Smooth muscle cell (in vitro differentiated cells): ENCODE results near the gene WDR82. TPM values are rescaled to one million over a fixed set of nuclear protein-coding genes. Genes with fewer than 3 reads are reported as not detected.

Experiments
- DNase-seq: peaks from one replicate; lab custom pipeline; 2025; ENCODE audit not compliant: unreplicated experiment; lab: John Stamatoyannopoulos, UW
- H2AFZ ChIP-seq: fragments of 200-600 bp; sonication (generic); 2 replicates; pipeline ENCODE4 v1.6.0; 2016; ENCODE audit warnings: antibody characterized with exemption, low read depth, mild to moderate bottlenecking
- H3F3A ChIP-seq: fragments of 200-600 bp; sonication (generic); 2 replicates; pipeline ENCODE4 v1.6.0; 2017; ENCODE audit warnings: antibody characterized with exemption, low read depth
- H3K27ac ChIP-seq: fragments of 200-600 bp; sonication (generic); 2 replicates; pipeline ENCODE4 v1.5.1; 2016; ENCODE audit warnings: low read depth, mild to moderate bottlenecking
- H3K27me3 ChIP-seq: fragments of 200-600 bp; sonication (generic); 2 replicates; pipeline ENCODE4 v1.6.1; 2016; ENCODE audit warnings: low read depth, mild to moderate bottlenecking
- H3K36me3 ChIP-seq: fragments of 200-600 bp; sonication (generic); 2 replicates; pipeline ENCODE4 v1.5.1; 2016; ENCODE audit warnings: low read depth
- H3K4me1 ChIP-seq: fragments of 200-600 bp; sonication (generic); 2 replicates; pipeline ENCODE4 v1.5.1; 2016; ENCODE audit warnings: low read depth
- H3K4me2 ChIP-seq: fragments of 200-600 bp; sonication (generic); 2 replicates; pipeline ENCODE4 v1.6.0; 2016; ENCODE audit warnings: mild to moderate bottlenecking
- H3K4me3 ChIP-seq: fragments of 200-600 bp; sonication (generic); 2 replicates; pipeline ENCODE4 v1.5.1; 2016; ENCODE audit warnings: mild to moderate bottlenecking
- H3K79me2 ChIP-seq: fragments of 200-600 bp; sonication (generic); 2 replicates; pipeline ENCODE4 v1.6.0; 2016; ENCODE audit warnings: low read depth, mild to moderate bottlenecking
- H3K9ac ChIP-seq: fragments of 200-600 bp; sonication (generic); 2 replicates; pipeline ENCODE4 v1.6.0; 2016; ENCODE audit warnings: low read depth
- H3K9me3 ChIP-seq: fragments of 200-600 bp; sonication (generic); replicated peaks from 2 replicates; pipeline ENCODE4 v1.5.1; 2016; ENCODE audit warnings: low read depth
- H4K20me1 ChIP-seq: fragments of 200-600 bp; sonication (generic); 2 replicates; pipeline ENCODE4 v1.6.0; 2016; ENCODE audit warnings: low read depth
- whole genome bisulfite sequencing: methylation state at CpG from one replicate; pipeline ENCODE4 v1.1.7; 2016; ENCODE audit warnings: low lambda C conversion rate; 5-methylcytosine and 5-hydroxymethylcytosine counted together
- polyA plus RNA-seq: library from polyadenylated mRNA; unstranded; fragments of >200 nt; fragmentation: Nextera tagmentation; extraction: Ambion mirVana; gene quantifications from 2 replicates; pipeline ENCODE4 v1.2.1, GENCODE V29; 2016
- total RNA-seq: library from RNA; depleted of rRNA; stranded (reverse); fragments of >200 nt; gene quantifications from 2 replicates; pipeline ENCODE4 v1.2.3, GENCODE V29; 2014
- TF ChIP-seq, protein P1 (sequence below): fragments of 200-600 bp; sonication (generic); IDR thresholded peaks from 2 replicates; pipeline ENCODE4 v1.5.1; 2017; ENCODE audit warnings: borderline replicate concordance, mild to moderate bottlenecking, antibody characterized with exemption; ENCODE audit not compliant: insufficient read depth, poor library complexity, severe bottlenecking

WDR82 gene
- total and polyA plus RNA-seq, 2 experiments from 2014 or later: 26.1 to 48.3 TPM

DNA sequence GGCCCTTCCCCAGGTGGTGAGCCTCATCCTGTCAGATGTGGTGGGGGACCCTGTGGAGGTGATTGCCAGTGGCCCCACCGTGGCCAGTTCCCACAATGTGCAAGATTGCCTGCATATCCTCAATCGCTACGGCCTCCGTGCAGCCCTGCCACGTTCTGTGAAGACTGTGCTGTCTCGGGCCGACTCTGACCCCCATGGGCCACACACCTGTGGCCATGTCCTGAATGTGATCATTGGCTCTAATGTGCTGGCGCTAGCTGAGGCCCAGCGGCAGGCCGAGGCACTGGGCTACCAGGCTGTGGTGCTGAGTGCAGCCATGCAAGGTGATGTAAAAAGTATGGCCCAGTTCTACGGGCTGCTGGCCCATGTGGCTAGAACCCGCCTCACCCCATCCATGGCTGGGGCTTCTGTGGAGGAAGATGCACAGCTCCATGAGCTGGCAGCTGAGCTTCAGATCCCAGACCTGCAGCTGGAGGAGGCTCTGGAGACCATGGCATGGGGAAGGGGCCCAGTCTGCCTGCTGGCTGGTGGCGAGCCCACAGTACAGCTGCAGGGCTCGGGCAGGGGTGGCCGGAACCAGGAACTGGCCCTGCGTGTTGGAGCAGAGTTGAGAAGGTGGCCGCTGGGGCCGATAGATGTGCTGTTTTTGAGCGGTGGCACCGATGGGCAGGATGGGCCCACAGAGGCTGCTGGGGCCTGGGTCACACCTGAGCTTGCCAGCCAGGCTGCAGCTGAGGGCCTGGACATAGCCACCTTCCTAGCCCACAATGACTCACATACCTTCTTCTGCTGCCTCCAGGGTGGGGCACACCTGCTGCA is 14.0 kb upstream of the WDR82 start:
- H3K79me2 ChIP-seq: peaks cover 10% of the 10 kb centered on the region

DNA sequence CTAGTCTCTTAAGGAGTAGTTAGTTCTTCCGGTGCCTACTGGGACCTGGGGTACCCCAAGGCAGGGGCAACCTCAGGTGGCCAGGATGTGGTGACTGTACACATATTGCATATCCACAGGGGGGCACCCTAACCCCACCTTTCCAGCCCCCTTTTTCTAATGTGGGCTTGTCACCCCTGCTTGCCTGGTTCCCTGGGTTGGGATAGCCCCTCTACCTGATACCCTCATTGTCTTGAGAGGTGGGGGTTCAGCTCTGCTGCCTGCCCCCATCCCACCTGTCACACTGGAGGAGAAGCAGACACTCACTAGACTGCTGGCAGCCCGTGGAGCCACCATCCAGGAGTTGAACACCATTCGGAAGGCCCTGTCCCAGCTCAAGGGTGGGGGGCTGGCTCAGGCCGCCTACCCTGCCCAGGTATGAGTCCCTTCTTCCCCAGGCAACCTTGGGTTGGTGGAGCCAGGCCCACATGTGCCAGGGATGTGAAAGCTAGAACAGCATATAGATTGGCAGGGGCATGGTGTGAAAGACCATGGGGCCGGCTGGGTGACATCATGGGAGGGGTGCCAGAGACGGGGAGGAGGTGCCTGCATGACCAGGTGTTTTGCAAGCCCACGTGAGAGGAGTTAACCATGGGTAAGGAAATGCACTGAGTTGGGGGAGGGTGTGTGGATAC is 13.2 kb upstream of the WDR82 start:
- Histone ChIP-seq H3K4me1 (peaks cover 11% of the 10 kb centered on the region), H3K9me3 (no peaks in the 10 kb centered on the region), H4K20me1 (no peaks in the 10 kb centered on the region), H2AFZ (no peak overlapping the region), H3K4me2 (no peak overlapping the region), H3F3A (no peaks in the 10 kb centered on the region), H3K36me3 (no peaks in the 10 kb centered on the region), H3K27me3 (no peaks in the 10 kb centered on the region), H3K27ac (no peak overlapping the region), H3K79me2 (peaks cover 10% of the 10 kb centered on the region), H3K4me3 (peak overlapping the region; percentile 23), H3K9ac (no peak overlapping the region)
- TF ChIP-seq, protein P1, sequence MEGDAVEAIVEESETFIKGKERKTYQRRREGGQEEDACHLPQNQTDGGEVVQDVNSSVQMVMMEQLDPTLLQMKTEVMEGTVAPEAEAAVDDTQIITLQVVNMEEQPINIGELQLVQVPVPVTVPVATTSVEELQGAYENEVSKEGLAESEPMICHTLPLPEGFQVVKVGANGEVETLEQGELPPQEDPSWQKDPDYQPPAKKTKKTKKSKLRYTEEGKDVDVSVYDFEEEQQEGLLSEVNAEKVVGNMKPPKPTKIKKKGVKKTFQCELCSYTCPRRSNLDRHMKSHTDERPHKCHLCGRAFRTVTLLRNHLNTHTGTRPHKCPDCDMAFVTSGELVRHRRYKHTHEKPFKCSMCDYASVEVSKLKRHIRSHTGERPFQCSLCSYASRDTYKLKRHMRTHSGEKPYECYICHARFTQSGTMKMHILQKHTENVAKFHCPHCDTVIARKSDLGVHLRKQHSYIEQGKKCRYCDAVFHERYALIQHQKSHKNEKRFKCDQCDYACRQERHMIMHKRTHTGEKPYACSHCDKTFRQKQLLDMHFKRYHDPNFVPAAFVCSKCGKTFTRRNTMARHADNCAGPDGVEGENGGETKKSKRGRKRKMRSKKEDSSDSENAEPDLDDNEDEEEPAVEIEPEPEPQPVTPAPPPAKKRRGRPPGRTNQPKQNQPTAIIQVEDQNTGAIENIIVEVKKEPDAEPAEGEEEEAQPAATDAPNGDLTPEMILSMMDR: peak; percentile 45
- no peak for DNase-seq
- WGBS: 84% methylated on average over 7 of the region's 7 CpGs

More for the DNA sequence above, 14.0 kb upstream of the WDR82 start:
- no peaks in the 10 kb centered on the region for H3K36me3 ChIP-seq
- no peak overlapping the region for H3K9ac ChIP-seq
- no peaks in the 10 kb centered on the region for H3K27me3 ChIP-seq
- no peak overlapping the region for H3K4me3 ChIP-seq
- WGBS: 95% methylated on average over 18 of the region's 20 CpGs
- H3K4me1 ChIP-seq: peaks cover 6% of the 10 kb centered on the region
- no peaks in the 10 kb centered on the region for H3F3A ChIP-seq
- H4K20me1 ChIP-seq: no peaks in the 10 kb centered on the region
- no peak overlapping the region for H3K27ac ChIP-seq
- TF ChIP-seq, protein P1: no peak
- DNase-seq: no peak
- H2AFZ ChIP-seq: no peak overlapping the region
- H3K9me3 ChIP-seq: no peaks in the 10 kb centered on the region
- no peak overlapping the region for H3K4me2 ChIP-seq

DNA sequence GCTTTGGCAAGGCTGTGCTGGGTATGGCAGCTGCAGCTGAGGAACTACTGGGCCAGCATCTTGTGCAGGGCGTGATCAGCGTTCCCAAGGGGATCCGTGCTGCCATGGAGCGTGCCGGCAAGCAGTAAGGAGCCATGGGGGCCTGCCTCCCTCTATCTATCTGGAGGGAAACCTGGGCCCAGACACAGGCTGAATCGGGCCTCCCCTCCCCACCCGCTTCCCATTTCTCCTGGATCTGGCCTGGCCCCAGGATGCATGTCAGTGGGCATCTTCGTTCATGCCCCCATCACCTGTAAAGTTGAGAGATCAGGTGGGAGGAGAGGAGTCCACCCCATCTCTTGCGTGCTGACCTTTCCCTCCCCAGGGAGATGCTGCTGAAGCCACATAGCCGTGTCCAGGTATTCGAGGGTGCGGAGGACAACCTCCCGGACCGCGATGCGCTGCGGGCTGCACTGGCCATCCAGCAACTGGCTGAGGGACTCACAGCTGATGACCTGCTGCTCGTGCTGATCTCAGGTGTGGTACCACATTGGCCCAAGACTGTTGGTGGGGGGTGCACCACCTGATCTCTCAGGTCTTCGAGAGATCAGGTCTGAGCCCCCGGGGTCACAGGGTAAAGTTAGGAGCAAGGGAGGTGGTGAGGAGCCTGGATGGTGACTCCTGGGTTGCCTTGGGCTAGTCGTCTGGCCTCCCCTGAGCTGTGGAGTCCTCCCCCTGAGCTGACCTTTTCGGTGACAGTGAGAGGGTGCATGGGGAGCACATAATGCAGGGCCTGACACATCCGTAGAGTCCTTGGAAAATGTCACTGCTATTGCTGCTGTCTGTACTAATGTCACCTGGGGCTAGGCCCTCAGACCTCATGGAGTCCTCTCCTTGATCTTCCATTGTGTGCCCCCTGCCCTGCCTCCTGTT is 12.4 kb upstream of the WDR82 start:
- H3K36me3 ChIP-seq: no peaks in the 10 kb centered on the region
- no peaks in the 10 kb centered on the region for H3F3A ChIP-seq
- no peaks in the 10 kb centered on the region for H3K27me3 ChIP-seq
- no peak overlapping the region for H3K4me2 ChIP-seq
- H4K20me1 ChIP-seq: no peaks in the 10 kb centered on the region
- no peak overlapping the region for H3K27ac ChIP-seq
- 93% methylated on average over 23 of the region's 23 CpGs for WGBS
- H2AFZ ChIP-seq: no peak overlapping the region
- H3K9me3 ChIP-seq: no peaks in the 10 kb centered on the region
- H3K4me3 ChIP-seq: peak overlapping the region; percentile 23
- peaks cover 10% of the 10 kb centered on the region for H3K79me2 ChIP-seq
- H3K9ac ChIP-seq: no peak overlapping the region
- TF ChIP-seq, protein P1: no peak
- DNase-seq: no peak
- H3K4me1 ChIP-seq: peaks cover 11% of the 10 kb centered on the region
